ENCODE measurements around the gene FAM149B1. TPM values are rescaled to one million over a fixed set of nuclear protein-coding genes. Genes with fewer than 3 reads are reported as not detected.

FAM149B1 gene
- total RNA-seq, 1 donor from 2014 or later = 29.8 TPM

DNA sequence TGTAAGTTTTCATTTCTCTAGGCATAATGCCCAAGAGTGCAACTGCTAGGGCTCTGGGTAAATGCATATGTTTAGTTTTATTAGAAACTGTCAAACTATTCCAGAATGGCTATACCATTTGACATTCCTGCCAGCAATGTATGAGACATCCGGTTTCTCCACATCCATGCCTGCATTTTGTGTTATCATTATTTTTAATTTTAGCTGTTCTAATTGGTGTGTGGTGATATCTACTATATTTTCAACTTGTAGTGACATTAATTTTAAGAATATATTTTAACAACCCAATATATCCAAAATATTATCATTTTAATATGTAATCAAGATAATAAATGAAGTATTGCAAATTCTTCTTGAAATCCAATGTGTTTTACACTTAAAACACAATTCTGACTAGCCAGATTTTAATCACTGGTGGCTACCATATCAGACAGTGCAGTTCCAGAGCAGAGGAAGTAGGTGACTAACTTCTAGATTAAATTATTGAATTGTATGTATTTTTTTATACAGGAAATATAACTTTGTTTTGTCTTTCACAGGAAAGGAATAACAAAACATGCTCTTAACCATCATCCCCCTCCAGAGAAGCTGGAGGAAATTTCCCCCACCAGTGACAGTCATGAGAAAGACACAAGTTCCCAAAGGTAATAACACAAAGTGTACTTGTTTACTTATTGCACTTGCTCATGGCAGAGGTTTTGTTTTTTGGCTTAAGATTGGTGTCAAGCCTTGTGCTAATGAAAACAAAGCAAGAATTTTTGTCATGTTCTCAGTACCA is 6.4 kb downstream of the FAM149B1 start:
- Mint-ChIP-seq H3K27me3 (no peaks in the 10 kb centered on the region), H3K36me3 (no peaks in the 10 kb centered on the region), H3K27ac (no peak overlapping the region), H3K4me3 (no peak overlapping the region), H3K4me1 (ENCODE audit: unreplicated experiment) (no peaks in the 10 kb centered on the region), H3K9me3 (no peaks in the 10 kb centered on the region)
- no peak for DNase-seq (ENCODE audit: extremely low spot score, unreplicated experiment)
- no peak for TF ChIP-seq CTCF (conservative IDR thresholded peaks at IDR 0.05)

DNA sequence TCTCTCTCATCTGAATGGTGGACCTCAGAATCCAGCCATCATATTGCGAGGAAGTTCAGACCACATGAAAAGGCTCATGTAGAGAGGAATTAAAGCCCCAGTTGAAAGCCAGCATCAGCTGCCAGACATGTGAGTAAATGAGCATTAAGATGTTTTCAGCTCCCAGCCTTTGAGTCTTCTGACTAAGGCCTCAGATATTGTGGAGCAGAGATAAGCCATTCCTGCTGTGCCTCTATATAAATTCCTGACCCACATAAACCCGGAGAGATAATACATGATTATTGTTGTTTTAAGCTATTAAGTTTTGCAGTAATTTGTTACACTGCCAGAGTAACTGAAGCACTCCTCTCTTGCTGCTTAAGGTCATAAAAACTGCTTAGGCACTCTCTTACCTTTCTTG is 14.6 kb downstream of the FAM149B1 start:
- no peaks in the 10 kb centered on the region for H3K27me3 Mint-ChIP-seq
- H3K36me3 Mint-ChIP-seq = peaks cover 11% of the 10 kb centered on the region
- H3K4me3 Mint-ChIP-seq = no peak overlapping the region
- no peak for DNase-seq (ENCODE audit: extremely low spot score, unreplicated experiment)
- no peaks in the 10 kb centered on the region for H3K9me3 Mint-ChIP-seq
- H3K27ac Mint-ChIP-seq = no peak overlapping the region
- no peak for TF ChIP-seq CTCF (conservative IDR thresholded peaks at IDR 0.05)
- no peaks in the 10 kb centered on the region for H3K4me1 Mint-ChIP-seq (ENCODE audit: unreplicated experiment)

DNA sequence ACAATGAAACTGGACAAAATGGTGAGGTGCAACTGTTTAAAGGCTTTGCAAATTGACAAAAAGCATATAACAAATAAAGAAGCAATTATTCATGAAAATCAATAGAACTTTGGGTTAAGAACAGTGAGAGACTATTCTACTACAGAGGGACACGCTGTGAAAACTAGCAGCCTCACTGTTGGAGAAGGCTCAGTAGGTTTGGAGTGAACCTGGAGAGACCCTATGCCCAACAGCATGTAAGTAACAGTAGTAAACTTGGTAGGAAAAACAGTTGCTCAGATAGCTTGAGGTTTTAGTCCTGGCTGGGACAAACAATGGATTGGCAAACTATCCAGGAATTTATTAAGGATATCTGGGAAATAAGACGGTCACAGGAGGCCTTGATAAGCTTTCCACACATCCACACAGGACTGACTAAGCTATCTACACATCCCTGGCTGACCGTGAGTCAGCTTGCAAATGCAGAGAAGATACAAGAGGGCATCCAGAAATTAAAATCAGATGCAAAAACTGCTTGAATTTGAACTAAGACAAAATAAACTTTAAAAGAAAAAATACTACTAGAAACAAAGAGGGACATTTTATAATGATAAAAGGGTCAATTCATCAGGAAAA is 15.9 kb downstream of the FAM149B1 start:
- H3K36me3 Mint-ChIP-seq = peaks cover 11% of the 10 kb centered on the region
- no peak overlapping the region for H3K4me3 Mint-ChIP-seq
- no peaks in the 10 kb centered on the region for H3K4me1 Mint-ChIP-seq (ENCODE audit: unreplicated experiment)
- H3K27me3 Mint-ChIP-seq = no peaks in the 10 kb centered on the region
- no peaks in the 10 kb centered on the region for H3K9me3 Mint-ChIP-seq
- TF ChIP-seq CTCF (conservative IDR thresholded peaks at IDR 0.05) = no peak
- H3K27ac Mint-ChIP-seq = no peak overlapping the region
- no peak for DNase-seq (ENCODE audit: extremely low spot score, unreplicated experiment)

- Mint-ChIP-seq H3K9me3 (no peaks in the 10 kb centered on the region), H3K4me3 (no peak overlapping the region), H3K27me3 (no peaks in the 10 kb centered on the region), H3K27ac (no peak overlapping the region), H3K4me1 (ENCODE audit: unreplicated experiment) (no peaks in the 10 kb centered on the region), H3K36me3 (peaks cover 8% of the 10 kb centered on the region)
- no peak for TF ChIP-seq CTCF (conservative IDR thresholded peaks at IDR 0.05)
- DNase-seq (ENCODE audit: extremely low spot score, unreplicated experiment) = no peak
Measured at GRCh38 chr10:73186266-73186665, 18.3 kb downstream of the FAM149B1 start.

DNA sequence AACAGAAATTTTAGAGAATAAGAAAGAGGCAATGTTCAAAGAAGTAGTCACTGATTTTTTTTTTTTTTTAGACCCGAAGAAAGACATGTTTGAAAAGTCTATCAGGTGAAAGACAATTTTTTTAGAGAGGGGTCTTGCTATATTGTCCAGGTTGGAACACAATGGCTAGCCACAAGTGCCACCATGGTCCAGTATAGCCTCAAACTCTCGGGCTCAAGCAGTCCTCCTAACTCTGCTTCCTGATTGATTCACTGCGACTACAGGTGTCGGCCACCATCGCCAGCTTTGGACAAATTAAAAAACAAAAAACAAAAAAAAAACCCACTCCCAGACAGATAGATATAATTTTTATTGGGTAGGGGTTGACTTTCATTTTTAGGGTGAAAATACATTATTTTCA is 22.3 kb downstream of the FAM149B1 start:
- no peaks in the 10 kb centered on the region for H3K27me3 Mint-ChIP-seq
- DNase-seq (ENCODE audit: extremely low spot score, unreplicated experiment) = no peak
- TF ChIP-seq CTCF (conservative IDR thresholded peaks at IDR 0.05) = no peak
- H3K4me1 Mint-ChIP-seq (ENCODE audit: unreplicated experiment) = no peaks in the 10 kb centered on the region
- no peak overlapping the region for H3K27ac Mint-ChIP-seq
- no peaks in the 10 kb centered on the region for H3K9me3 Mint-ChIP-seq
- H3K4me3 Mint-ChIP-seq = no peak overlapping the region
- no peaks in the 10 kb centered on the region for H3K36me3 Mint-ChIP-seq
